ENCODE measurements around the gene RAB29.

Gene RAB29

DNA sequence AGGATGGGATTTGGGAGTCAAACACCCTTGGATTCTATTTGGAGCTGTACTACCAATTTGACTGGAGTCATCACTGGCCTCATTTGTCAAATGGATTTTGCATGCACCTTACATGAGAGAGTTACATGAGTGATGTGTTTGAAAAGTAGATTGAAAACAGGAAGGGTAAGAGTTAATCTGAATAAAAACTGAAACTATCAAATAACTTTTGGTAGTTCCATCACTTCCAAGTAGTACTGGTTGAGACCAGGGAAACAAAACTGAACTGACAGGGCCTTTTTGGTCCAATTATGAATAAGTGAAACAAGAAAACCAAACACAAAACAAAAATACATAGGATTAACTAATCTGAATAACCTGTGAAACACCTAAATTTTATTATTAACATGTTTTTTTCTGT, 55.5 kb downstream of the RAB29 start:
- no peak for DNase-seq

DNA sequence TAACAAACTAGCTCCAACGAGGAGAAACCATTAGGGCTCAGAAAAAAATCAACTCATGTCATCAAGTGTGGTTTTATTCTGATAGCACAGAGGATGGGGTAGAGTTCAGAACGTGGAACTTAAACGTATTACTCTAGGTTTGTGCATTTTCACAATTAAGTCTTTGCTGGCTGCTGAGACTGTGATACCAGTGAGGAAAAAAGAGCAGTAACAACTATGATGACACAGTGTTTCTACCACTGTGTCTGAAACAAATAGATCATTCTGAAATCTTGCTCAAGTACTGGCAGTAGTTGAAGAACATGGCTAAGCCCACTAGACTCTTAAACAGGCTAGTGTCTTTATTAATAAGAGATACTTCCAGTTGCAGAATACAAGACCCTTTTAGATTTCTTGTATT, 56.3 kb downstream of the RAB29 start:
- DNase-seq: no peak

Measured in stimulated activated CD4-positive, alpha-beta T cell treated with anti-CD3 and anti-CD28 coated beads, Interleukin-2, amount 100 ng/mL, for 24 hours (primary cell).